ENCODE measurements around the gene SARM1.

DNA sequence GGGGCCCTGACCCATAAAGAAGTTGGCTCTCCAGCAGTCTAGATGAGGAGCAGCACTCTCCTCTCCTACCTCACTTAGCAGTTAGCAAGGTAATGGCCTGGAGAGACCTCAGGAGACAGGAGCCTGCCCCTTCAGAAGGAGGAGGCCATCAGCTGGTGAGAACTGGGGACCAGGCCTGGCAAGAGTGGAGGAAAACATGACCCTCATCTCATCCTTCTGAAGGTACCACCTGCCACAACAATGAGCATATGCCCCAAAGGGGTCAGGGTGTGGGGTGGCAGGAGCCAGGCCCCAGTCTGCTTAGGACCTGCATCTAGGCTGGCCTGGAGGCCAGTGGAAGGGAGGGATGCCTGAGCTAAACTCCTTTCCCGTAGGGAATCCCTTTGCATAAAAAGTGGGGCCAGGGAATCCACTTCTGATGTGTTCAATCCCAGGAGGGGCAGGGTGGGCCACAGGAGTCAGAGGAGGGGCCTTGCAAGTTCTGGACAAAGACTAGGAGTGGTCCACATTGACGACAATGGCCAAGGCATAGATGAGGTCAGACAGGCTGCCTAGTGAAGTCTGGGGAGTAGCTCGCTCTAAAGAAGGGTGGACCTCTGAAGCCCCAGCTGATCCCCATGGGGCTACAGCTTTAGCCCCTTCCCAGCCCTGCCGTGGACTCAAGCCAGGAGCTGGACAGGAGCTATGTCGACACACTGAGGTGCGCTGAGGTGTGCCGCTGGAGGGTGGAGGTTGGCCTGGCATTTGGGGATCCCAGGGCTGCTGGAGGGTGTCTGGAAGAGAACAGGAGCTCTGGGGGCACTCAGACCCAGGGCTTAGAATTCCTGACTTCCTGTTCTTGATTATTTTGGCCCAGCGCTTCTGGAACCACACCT is 7.5 kb upstream of the SARM1 start:
- TF ChIP-seq CTCF (IDR thresholded peaks at IDR 0.05) (no peak), POLR2AphosphoS5 (IDR thresholded peaks at IDR 0.05; ENCODE audit: low read depth, low read length) (no peak), SIN3A (IDR thresholded peaks at IDR 0.05; ENCODE audit: borderline replicate concordance, insufficient read depth, low read depth, low read length) (no peak)
- TF ChIP-seq, protein P1, sequence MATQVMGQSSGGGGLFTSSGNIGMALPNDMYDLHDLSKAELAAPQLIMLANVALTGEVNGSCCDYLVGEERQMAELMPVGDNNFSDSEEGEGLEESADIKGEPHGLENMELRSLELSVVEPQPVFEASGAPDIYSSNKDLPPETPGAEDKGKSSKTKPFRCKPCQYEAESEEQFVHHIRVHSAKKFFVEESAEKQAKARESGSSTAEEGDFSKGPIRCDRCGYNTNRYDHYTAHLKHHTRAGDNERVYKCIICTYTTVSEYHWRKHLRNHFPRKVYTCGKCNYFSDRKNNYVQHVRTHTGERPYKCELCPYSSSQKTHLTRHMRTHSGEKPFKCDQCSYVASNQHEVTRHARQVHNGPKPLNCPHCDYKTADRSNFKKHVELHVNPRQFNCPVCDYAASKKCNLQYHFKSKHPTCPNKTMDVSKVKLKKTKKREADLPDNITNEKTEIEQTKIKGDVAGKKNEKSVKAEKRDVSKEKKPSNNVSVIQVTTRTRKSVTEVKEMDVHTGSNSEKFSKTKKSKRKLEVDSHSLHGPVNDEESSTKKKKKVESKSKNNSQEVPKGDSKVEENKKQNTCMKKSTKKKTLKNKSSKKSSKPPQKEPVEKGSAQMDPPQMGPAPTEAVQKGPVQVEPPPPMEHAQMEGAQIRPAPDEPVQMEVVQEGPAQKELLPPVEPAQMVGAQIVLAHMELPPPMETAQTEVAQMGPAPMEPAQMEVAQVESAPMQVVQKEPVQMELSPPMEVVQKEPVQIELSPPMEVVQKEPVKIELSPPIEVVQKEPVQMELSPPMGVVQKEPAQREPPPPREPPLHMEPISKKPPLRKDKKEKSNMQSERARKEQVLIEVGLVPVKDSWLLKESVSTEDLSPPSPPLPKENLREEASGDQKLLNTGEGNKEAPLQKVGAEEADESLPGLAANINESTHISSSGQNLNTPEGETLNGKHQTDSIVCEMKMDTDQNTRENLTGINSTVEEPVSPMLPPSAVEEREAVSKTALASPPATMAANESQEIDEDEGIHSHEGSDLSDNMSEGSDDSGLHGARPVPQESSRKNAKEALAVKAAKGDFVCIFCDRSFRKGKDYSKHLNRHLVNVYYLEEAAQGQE (IDR thresholded peaks at IDR 0.05; ENCODE audit: insufficient read depth in 1 of 2, low read depth in 2 of 2, low read length in 1 of 2) = no peak

Measured in Panc1 (cell line).